Measurements from ENCODE around the gene RSPRY1.

RSPRY1 gene

DNA sequence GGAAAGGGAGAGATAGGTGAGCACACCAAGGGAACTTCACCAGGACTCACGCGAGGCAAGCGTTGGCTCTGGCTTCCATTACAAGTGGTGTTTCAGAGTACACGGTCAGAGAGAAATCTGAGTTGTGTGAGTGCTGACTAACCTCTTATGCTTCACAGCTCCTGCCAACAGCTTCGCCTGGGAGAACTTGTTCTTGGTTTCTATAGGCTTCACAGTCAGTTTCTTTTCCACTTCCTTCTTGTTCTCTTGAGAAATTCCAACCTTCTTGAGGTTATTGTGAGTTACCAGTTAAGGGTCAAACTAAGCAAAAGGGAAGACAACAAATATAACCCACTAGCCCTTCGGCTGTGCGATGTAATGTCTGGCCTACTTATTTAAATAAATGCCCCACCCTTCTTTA is 19.2 kb upstream of the RSPRY1 start:
- H3K27me3 Mint-ChIP-seq (ENCODE audit: low read depth) = peaks cover 4% of the 10 kb centered on the region
- TF ChIP-seq, protein P1, sequence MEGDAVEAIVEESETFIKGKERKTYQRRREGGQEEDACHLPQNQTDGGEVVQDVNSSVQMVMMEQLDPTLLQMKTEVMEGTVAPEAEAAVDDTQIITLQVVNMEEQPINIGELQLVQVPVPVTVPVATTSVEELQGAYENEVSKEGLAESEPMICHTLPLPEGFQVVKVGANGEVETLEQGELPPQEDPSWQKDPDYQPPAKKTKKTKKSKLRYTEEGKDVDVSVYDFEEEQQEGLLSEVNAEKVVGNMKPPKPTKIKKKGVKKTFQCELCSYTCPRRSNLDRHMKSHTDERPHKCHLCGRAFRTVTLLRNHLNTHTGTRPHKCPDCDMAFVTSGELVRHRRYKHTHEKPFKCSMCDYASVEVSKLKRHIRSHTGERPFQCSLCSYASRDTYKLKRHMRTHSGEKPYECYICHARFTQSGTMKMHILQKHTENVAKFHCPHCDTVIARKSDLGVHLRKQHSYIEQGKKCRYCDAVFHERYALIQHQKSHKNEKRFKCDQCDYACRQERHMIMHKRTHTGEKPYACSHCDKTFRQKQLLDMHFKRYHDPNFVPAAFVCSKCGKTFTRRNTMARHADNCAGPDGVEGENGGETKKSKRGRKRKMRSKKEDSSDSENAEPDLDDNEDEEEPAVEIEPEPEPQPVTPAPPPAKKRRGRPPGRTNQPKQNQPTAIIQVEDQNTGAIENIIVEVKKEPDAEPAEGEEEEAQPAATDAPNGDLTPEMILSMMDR (IDR thresholded peaks at IDR 0.05; ENCODE audit: unreplicated experiment in 3 of 3) = no peak

DNA sequence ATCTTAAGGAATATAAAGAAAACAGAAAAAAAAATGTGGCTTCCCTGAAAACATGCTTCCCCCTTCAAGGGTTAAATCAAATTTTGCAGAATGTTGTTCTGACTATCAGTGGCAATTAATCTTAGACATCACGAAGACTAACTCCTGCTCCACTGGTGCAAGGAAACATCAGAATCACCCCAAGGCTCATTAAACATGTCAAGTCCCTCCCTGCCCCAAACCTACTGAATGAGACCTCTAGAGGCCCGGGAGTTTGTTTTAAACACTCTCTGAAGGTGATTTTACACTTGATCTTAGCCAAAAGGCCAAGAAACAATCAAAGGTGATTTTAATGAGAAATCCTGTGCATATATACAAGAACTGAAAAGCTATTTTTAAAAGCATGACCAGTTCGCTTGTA is 18.6 kb upstream of the RSPRY1 start:
- Mint-ChIP-seq H3K27me3 (ENCODE audit: low read depth) (peaks cover 4% of the 10 kb centered on the region), H3K4me3 (no peak overlapping the region), H3K27ac (peak overlapping the region in 1 of 3 experiments; percentile 55), H3K36me3 (ENCODE audit: low read depth) (peaks cover 75% of the 10 kb centered on the region), H3K4me1 (peaks cover 11% of the 10 kb centered on the region), H3K9me3 (no peaks in the 10 kb centered on the region)
- TF ChIP-seq, protein P1 (IDR thresholded peaks at IDR 0.05; ENCODE audit: unreplicated experiment in 3 of 3) = no peak

More for the DNA sequence above, 19.2 kb upstream of the RSPRY1 start:
- no peaks in the 10 kb centered on the region for H3K9me3 Mint-ChIP-seq
- peaks cover 73% of the 10 kb centered on the region for H3K36me3 Mint-ChIP-seq (ENCODE audit: low read depth)
- peak overlapping the region in 2 of 3 experiments; percentile 15 to 55 for H3K27ac Mint-ChIP-seq
- peaks cover 11% of the 10 kb centered on the region for H3K4me1 Mint-ChIP-seq
- H3K4me3 Mint-ChIP-seq = no peak overlapping the region

- Mint-ChIP-seq H3K4me3 (no peak overlapping the region), H3K27me3 (ENCODE audit: low read depth) (peaks cover 4% of the 10 kb centered on the region), H3K4me1 (peaks cover 11% of the 10 kb centered on the region), H3K9me3 (no peaks in the 10 kb centered on the region), H3K27ac (no peak overlapping the region), H3K36me3 (ENCODE audit: low read depth) (peaks cover 79% of the 10 kb centered on the region)
- TF ChIP-seq, protein P1 (IDR thresholded peaks at IDR 0.05; ENCODE audit: unreplicated experiment in 3 of 3) = peak; percentile 63 to 65 (median 63)
Measured at GRCh38 chr16:57167953-57168352, 18.2 kb upstream of the RSPRY1 start.

- no peak overlapping the region for H3K4me3 Mint-ChIP-seq
- peaks cover 4% of the 10 kb centered on the region for H3K27me3 Mint-ChIP-seq (ENCODE audit: low read depth)
- H3K4me1 Mint-ChIP-seq = peaks cover 11% of the 10 kb centered on the region
- no peaks in the 10 kb centered on the region for H3K9me3 Mint-ChIP-seq
- TF ChIP-seq, protein P1 (IDR thresholded peaks at IDR 0.05; ENCODE audit: unreplicated experiment in 3 of 3) = no peak
- H3K36me3 Mint-ChIP-seq (ENCODE audit: low read depth) = peaks cover 75% of the 10 kb centered on the region
- H3K27ac Mint-ChIP-seq = no peak overlapping the region
Measured at GRCh38 chr16:57169327-57169726, 16.8 kb upstream of the RSPRY1 start.

DNA sequence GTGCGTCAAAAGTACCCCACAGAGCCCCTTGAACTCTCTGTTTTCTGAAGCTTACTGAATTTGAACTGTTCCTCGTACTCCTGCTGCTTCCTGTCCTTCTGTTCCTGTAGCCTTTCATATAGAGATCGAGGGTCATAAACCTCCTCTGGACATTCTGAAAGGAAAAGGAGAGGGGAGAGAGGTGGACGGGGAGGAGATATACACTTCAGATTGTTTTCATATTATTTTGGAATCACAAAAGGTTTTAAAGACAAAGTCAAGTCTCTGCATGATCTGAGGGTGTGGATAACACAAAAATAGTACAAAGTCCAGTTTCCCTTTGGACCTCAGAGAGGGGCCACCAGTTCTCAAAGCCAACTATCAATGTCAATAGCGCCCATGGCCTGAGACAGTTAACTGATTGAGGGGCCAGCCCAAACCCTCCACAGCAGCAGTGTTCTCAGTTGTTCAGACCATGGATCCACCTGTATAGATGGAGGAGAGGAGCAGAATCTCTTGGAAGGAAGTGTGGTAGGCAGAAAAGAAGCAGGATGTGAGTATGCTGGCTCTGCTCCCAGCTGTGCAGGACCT is 13.3 kb upstream of the RSPRY1 start:
- peaks cover 15% of the 10 kb centered on the region for H3K4me1 Mint-ChIP-seq
- H3K27ac Mint-ChIP-seq = no peak overlapping the region
- H3K4me3 Mint-ChIP-seq = no peak overlapping the region

More for the DNA sequence above, 13.3 kb upstream of the RSPRY1 start:
- no peaks in the 10 kb centered on the region for H3K9me3 Mint-ChIP-seq
- TF ChIP-seq, protein P1 (IDR thresholded peaks at IDR 0.05; ENCODE audit: unreplicated experiment in 3 of 3) = no peak
- peaks cover 49% of the 10 kb centered on the region for H3K36me3 Mint-ChIP-seq (ENCODE audit: low read depth)
- H3K27me3 Mint-ChIP-seq (ENCODE audit: low read depth) = no peaks in the 10 kb centered on the region
